ENCODE results near the gene PREP.

DNA sequence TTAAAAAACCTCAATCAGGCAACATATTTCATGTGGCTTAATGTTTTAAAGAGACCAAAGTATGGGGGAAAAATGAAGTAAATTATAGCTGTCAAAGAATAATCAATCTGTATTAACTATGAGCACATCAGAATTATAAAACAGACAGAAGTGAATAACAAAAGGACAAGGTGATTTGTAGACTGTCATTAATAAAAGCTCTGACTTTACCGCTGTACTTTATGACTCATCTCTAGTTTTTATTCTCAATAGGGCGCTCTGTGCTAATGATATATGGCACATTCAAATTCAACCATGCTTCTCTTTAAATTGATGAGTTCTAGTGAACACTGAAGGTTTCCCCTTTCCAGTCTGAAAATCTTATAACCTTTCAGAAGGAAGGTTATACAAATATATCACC is 72.0 kb downstream of the PREP start:
- TF ChIP-seq POLR2A (IDR thresholded peaks at IDR 0.05; ENCODE audit: low read length) (no peak), GATA1 (IDR thresholded peaks at IDR 0.05; ENCODE audit: low read depth, low read length) (no peak)
